GM18502 (cell line): ENCODE measurements around the gene ETS2.
A peak's percentile ranks its signal among the peaks of the same experiment; 100 is the strongest.
"Not testable (repeated sequence)": the region's sequence is repeated elsewhere in the genome, so short reads cannot be mapped to it uniquely, and the experiment has no call there.

ENCODE experiments used
- ATAC-seq: cut with Tn5 transposase; IDR thresholded peaks from one replicate; pipeline ENCODE4 v1.9.1; 2021; ENCODE audit warnings: mild to moderate bottlenecking; ENCODE audit not compliant: unreplicated experiment, poor library complexity

The ETS2 gene

DNA sequence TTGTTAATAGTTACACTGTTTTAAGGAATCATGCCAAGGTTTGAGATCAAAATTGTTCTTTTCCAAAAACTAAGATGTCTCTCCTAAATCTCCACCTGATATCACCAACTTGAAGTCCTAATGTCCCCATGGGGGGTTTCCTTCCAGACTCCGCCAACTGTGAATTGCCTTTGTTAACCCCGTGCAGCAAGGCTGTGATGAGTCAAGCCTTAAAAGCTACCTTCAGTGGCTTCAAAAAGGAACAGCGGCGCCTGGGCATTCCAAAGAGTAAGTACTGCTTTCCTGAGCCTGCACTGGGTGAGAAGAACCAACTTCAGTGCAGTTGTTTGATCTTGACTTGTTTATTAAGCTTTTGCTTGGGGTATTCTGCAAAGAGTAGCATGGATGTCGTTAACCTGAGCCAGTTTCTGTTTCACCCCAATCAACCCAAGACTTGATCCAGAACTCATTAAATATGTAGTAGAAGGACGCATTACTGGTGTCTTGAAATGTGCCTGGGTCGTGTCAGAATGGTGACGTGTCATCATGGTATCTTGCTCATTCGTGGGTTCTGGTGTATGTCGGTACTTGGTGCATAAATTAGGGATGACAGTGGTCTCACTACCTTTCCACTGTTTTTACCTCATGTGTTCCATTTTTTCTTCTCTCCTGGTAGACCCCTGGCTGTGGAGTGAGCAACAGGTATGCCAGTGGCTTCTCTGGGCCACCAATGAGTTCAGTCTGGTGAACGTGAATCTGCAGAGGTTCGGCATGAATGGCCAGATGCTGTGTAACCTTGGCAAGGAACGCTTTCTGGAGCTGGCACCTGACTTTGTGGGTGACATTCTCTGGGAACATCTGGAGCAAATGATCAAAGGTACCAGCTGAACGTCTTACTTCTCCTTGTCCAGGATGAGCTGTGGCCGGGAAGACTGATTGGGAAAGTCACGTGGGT is 8.7 kb downstream of the ETS2 start:
- no peak for ATAC-seq

DNA sequence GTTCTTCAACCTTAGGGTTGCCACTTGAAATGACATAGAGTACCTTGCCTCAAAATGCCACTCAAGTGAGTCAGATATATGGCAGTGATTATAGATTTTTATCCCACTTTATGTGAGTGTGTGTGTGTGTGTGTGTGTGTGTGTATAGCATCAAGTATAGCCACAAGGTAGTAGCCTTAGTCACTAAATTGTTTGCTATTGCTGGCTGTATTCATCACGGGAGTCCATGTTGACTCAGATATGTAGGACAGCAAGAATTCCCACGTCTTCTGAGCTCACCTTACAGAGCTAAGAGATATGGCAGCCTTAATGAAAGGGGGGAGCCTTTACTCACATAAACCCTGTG is 9.3 kb downstream of the ETS2 start:
- ATAC-seq: no peak

DNA sequence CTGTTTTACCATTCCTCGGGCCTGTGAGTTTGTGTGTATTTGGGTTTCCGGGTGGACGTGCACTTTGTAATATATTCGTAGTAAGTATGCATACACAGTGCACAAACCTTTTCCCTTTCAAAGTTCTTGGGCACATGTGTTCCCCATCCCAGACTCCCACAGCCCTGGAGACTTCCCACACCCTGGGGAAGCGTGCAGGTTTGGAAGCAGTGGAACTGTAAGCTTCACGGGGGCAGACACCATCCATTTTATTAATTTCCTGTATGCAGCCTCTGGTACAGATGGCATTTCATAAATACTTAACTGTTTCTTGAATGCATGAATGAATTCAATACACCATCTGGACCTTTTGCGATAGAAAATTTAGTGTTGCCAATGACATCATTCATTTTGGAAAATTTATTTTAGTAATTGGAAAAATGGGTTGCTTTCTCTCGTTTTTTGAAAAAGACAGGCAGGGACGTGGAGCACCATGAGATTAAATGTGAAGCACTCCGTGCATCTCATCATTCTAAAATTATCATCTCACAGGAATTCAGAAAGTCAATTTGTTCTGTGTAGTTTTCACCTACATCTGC is 10.8 kb downstream of the ETS2 start:
- ATAC-seq: no peak

DNA sequence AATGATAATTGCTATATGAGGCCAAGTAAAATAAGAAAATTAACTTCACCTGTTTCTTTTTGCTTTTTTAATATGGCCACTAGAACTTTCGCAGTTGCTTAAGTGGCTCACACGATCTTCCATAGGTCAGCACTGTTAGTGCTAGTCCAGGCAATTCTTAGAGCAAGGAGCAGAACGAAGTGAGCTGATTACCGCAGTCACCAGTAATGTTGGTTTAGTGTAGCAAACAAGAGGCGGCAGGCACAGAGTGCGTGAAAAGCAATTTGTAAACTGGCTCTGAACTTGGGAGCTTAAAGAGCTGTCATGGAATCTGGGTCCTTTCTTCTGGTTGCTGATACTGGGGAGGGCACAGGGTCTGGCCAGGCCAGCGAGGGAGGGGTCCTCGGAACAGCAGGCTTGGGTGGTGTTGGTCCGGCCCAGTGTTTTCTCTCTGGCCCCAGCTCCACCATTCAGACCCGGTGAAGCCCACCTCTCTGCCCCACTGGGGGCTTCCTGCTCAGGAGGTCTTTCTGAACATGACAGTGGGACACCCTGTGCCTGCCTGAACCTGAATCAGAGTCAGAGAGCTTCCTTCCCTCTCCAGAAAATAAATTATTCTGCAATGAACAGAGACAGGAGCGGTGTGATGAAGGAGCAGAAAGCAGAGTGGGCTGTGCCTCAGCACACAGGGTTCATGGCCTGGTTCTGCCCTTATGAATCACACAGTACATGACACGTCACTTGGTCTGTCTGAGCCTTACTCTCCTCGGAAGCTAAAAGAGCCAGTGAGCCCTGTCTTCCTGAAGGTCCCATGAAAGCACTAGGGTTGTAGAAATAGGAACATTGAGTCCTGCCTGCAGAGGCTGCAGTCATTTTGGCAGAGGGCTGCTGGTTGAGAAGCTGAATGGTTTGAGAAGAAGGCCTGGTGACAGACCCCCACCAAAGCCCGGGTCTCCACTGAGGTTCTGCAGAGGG is 11.9 kb downstream of the ETS2 start:
- ATAC-seq: no peak

DNA sequence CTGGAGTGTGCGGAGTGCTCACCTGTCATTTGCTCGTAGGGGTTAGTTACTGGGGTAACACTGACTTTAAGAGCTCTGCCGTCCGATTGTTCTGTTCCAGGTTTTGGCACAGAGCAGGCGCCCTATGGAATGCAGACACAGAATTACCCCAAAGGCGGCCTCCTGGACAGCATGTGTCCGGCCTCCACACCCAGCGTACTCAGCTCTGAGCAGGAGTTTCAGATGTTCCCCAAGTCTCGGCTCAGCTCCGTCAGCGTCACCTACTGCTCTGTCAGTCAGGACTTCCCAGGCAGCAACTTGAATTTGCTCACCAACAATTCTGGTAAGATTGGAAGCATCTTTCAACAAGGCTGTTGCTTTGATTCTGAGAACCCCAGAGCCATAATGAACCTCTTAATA is 12.6 kb downstream of the ETS2 start:
- ATAC-seq: no peak

DNA sequence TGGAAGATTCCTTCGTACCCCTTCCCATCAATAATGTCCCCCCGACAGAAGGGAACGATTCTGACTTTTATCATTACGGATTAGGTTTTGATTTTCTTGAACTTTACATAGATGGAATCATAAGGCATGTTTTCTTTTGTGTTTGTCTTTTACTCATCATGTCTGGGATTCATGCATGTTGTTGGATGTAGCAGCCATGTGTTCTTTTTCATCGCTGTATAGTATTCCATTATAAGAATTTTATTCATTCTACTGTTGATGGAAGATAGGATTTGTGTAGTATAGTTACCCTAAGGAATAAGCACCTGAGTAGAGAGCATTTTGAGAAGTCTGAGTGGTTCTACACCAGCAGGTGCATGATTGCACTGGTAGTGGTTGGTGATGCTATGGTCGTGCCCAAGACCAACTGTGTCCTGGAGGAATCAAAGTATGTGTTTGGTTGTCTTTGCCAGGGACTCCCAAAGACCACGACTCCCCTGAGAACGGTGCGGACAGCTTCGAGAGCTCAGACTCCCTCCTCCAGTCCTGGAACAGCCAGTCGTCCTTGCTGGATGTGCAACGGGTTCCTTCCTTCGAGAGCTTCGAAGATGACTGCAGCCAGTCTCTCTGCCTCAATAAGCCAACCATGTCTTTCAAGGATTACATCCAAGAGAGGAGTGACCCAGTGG is 13.5 kb downstream of the ETS2 start:
- no peak for ATAC-seq

DNA sequence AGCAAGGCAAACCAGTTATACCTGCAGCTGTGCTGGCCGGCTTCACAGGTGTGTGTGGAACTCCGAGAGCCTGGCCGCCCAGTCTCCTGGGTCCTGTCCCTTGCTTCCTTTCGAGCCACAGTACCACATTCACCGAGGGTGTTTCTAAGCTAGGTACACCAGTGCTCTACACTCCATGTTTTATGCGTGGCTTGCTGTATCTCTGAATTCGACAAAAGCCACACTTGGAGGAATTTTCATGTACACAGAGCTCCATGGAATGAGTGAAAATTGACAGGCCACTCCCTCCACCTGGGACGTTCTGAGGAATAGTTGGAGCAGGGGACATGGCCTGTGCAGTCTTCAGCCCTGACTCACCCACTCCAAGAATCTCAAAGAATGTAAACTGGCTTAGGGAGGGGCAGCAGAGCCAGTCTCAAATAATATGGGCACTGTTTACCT is 14.0 kb downstream of the ETS2 start:
- ATAC-seq: no peak

DNA sequence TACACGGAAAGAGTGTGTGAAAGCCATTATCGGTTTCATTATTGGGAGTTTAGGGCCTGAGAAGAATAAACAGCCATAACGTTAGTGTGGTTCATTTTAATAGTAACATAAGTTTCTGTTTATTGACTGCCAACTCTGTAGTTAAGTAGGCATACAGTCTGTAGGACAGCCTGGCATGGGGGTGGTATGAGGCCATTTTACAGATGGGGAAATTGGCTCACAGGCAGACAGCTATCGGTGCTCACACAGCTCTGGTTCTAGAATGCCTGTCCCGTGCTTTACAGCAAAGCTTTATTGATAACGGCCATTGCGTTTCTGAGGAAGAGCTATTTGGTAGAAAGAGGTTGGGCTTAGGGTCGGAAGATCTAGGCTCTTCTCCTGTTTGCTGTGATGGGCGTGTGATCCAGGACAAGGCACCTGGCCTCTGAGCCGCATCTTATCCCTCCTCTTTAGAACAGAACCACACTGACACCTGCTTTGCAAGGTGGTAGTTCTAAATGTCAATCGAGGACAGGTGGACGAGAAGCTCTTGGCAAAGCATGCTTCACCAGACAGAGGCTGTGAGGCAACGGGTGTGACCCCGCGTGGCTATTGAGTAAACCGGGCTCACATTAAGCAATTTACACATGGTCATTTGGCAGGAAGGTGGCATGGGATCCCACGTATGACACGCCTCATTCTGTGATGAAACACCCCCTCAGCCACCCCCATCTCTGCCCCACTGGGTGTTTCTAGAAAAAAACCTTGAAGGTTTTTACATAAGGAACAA is 14.9 kb downstream of the ETS2 start:
- ATAC-seq: no peak

DNA sequence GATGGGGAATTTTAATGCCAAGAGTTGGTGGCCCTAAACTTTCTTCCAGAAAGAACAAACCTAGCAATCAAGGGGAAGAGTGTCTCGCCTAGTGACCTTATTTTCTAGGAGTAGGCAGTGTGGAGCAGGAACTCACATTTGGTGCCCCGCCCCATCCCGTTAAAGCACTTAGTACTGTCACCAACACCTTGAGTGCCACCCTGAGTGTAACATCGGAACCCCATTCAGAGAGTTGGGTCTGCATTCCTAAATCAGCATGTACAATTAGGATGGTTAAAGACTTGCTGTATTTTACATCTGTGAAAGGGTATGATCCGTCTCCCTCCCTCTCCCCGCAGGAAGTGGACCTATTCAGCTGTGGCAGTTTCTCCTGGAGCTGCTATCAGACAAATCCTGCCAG is 15.5 kb downstream of the ETS2 start:
- no peak for ATAC-seq

DNA sequence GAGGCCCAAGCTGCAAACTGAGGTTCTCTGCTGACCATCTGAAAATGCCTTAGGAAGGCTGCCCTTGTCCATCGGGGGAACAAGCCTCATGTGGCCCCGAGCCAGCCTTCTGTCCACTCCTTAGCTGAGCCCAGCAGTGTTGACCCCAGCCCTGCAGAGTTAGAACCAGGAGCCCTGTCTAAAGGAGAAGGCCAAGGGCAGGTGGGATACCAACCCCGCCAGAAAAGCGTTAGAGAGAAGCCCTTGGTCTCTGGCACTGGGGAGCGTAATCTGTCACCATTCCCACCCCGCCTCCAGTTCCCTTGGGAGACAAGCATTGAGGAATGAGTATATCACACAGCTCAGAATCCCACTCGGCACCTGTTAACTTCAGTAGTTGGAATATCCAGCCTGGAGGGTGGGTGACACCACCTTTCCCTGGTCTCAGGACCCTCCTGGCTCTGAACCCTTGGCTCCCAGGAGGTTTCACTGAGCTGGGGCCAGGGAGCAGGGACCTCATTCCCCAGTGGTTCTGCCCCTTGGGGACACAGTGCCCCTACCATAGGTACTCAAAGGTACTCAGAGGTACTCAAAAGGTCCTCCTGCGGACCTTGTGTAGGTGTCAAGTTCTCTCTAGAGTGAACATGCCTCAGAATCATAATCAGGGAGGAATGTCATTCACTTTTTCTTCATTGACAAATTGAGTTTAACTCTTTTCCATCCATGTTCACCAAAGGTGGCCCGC is 16.4 kb downstream of the ETS2 start:
- ATAC-seq: no peak

DNA sequence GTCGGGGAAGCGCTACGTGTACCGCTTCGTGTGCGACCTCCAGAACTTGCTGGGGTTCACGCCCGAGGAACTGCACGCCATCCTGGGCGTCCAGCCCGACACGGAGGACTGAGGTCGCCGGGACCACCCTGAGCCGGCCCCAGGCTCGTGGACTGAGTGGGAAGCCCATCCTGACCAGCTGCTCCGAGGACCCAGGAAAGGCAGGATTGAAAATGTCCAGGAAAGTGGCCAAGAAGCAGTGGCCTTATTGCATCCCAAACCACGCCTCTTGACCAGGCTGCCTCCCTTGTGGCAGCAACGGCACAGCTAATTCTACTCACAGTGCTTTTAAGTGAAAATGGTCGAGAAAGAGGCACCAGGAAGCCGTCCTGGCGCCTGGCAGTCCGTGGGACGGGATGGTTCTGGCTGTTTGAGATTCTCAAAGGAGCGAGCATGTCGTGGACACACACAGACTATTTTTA is 17.1 kb downstream of the ETS2 start:
- no peak for ATAC-seq

DNA sequence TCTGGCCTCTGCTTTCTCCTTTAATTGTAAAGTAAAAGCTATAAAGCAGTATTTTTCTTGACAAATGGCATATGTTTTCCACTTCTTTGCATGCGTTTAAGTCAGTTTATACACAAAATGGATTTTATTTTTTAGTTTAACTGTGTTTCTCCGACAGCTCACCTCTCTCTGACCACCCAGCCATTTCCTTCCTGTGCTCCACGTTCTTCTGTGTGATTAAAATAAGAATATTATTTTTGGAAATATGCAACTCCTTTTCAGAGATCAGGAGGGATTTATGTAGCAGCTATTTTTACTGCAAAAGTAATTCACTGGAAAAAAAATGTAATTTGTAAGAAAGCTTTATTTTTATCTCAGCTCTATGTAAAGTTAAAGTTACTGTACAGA is 18.0 kb downstream of the ETS2 start:
- no peak for ATAC-seq

DNA sequence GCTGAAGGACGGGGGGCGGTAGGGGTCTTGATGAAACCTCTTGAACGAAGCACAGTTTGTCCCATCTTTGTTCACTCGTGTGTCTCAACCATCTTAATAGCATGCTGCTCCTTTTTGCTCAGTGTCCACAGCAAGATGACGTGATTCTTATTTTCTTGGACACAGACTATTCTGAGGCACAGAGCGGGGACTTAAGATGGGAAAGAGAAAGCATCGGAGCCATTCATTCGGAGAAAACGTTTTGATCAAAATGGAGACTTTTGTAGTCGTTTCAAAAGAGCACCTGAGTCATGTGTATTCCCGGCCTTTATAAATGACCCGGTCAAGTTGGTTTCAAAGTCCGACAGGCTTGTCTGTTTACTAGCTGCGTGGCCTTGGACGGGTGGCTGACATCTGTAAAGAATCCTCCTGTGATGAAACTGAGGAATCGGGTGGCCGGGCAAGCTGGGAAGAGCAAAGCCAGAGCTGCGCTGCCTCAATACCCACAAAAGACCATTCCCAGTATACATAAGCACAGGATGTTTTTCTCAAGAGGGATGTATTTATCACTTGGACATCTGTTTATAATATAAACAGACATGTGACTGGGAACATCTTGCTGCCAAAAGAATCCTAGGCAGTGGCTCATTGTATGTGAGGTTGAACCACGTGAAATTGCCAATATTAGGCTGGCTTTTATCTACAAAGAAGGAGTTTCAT is 18.5 kb downstream of the ETS2 start:
- ATAC-seq: no peak

DNA sequence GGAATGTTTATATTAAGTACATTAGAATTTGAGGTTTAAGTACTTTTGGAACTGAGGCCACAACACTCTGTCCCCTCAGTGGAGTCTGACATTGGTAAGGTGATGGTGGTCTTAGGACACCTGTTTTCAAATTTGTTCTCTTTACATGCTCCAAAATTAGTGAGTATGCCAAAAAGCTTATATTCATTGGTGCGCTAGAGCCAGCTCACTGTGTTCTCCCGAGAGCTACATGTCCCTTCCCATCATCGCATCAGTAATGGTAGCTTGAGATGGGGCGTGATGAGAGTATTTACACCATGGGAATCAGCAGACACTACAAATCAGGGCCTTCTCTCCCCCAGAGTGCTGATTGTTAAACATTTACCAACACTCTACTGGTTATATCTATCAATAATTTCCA is 19.5 kb downstream of the ETS2 start:
- ATAC-seq: no peak

DNA sequence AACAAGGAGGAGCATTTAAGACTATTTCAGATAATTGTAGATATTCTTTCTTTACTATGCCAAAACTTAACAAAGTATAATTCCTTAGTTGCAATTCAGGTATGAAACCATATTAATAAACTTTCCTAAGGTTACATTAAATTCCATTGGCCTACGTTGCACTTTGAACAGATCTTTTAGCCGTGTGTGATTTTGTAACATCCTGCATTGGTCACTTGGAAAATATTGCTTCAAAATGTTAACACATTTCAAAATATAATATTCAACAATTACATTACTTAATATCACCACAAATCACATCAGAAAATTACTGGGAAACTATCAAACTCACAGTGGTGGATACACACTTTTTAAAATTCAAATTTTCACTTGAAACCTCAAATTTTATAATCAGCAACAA is 20.2 kb downstream of the ETS2 start:
- ATAC-seq: no peak

DNA sequence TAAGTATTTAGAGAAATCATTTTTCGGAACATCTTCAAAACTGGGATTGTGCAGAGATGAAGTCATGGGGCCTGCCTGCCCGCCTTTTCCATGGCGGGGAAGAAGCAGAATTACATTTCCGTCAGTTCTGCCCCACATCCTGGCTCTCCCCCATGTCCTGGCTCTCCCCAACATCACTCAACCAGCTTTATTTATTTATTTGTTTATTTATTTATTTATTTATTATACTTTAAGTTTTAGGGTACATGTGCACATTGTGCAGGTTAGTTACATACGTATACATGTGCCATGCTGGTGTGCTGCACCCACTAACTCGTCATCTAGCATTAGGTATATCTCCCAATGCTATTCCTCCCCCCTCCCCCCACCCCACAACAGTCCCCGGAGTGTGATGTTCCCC is 22.4 kb downstream of the ETS2 start:
- ATAC-seq: not testable (repeated sequence)

DNA sequence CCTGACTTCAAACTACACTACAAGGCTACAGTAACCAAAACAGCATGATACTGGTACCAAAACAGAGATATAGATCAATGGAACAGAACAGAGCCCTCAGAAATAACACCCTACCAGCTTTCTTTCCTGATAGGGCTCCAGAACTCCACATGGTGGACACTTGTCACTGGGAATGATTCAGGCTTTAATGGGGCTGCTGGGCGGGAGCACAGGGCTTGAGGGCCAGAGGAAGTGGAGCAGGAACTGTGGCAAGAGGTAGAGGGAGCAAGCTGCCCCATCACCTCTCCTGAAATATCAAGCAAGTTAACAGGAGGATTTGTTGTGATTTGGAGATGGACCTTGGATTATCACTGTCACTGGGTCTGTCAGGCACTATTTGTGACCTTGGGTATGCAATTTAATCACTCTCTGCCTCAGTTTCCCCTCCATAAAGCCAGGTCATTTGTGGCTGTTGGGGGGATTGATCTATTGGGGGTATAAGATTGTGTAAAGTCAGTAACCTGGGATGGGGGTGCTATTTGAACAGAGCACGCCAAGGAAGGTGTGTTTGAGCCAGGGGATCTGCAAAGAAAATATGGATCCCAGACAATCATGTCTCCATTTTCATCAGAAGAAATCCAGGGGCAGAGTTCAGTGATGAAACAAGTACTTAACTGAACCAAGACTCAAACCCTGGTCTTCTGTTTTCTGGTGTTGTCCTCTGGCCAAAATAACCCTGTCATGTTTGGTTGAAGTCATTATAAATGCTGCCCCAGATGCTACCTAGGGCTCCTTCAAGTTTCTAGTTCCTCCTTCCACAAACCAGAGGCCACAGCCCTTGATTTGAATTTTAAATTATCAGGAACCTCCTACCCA is 25.2 kb downstream of the ETS2 start:
- peak; percentile 79 for ATAC-seq
